Activated CD4-positive, CD25-positive, alpha-beta regulatory T cell treated with anti-CD3 and anti-CD28 coated beads, Interleukin-2, amount 50 U/mL, for 16 hours (primary cell): Measurements from ENCODE around the gene ANKRD16.
"Not testable (repeated sequence)": the region's sequence is repeated elsewhere in the genome, so short reads cannot be mapped to it uniquely, and the experiment has no call there.

Experiments
- DNase-seq: peaks from one replicate; pipeline ENCODE4 v3.0.0-alpha.2; 2020; ENCODE audit warnings: low read depth, low spot score

Gene ANKRD16

DNA sequence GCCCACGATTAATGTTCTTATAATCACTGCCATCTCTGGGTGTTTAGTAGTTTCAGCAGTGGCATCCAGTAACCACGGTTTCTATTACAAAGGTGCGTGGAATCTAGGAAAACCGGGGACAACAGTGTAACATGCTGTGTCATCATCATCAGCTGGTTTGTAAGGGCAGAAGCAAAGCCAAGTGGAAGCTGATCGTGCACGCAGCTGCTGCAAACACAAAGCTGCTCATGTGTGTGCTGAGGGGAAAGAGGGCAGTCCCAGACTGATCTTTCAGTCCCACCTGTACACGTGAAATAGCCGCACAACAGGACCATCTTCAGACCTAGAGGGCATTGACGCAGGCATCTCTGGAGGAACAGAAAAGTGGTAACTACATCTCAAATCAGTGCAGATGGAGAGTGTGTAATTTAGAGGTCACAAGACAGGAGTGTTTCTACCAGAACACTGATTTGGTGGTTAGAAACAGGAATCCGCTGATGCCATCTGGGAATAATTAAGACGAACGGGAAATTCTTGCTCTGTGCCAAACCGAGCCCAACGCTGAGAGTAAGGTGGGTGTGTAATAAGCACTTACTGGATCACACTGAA lies 13.4 kb downstream of the ANKRD16 start:
- DNase-seq = no peak

DNA sequence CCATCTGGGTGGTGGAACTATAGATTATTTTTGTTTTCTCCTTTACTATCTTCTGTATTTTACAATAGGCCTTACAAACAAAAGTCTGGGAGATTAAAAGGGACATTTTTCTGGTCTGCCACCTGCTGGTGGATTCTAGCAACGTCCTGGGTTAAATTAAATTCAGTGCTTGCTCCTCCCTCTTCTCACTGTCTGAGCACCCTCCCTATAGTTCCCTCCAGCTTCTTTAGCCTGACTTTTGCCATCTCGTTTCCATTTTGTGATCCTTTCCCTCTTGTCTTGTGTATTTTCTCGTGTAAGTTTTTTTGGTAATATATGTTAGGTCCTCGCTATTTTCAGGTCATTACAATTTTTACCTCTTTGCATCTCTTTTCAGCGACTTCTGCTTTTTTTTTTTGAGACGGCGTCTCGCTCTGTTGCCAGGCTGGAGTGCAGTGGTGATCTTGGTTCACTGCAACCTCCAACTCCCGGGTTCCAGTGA lies 16.1 kb downstream of the ANKRD16 start:
- DNase-seq = peak; percentile 40

- no peak for DNase-seq
Measured at GRCh38 chr10:5871596-5871995, 18.1 kb downstream of the ANKRD16 start.

GRCh38 chr10:5869156-5869555 lies 20.5 kb downstream of the ANKRD16 start:
- DNase-seq = no peak

DNA sequence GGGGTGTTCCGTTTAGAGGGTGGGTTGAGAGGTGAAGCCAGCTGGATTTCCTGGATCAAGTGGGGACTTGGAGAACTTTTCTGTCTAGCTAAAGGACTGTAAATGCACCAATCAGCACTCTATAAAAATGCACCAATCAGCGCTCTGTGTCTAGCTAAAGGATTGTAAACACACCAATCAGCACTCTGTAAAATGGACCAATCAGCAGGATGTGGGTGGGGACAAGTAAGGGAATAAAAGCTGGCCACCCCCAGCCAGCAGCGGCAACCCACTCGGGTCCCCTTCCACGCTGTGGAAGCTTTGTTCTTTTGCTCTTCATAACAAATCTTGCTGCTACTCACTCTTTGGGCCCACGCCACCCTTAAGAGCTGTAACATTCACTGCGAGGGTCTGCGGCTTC lies 21.3 kb downstream of the ANKRD16 start:
- not testable (repeated sequence) for DNase-seq

- not testable (repeated sequence) for DNase-seq
Measured at GRCh38 chr10:5867091-5867615, 22.5 kb downstream of the ANKRD16 start.

DNA sequence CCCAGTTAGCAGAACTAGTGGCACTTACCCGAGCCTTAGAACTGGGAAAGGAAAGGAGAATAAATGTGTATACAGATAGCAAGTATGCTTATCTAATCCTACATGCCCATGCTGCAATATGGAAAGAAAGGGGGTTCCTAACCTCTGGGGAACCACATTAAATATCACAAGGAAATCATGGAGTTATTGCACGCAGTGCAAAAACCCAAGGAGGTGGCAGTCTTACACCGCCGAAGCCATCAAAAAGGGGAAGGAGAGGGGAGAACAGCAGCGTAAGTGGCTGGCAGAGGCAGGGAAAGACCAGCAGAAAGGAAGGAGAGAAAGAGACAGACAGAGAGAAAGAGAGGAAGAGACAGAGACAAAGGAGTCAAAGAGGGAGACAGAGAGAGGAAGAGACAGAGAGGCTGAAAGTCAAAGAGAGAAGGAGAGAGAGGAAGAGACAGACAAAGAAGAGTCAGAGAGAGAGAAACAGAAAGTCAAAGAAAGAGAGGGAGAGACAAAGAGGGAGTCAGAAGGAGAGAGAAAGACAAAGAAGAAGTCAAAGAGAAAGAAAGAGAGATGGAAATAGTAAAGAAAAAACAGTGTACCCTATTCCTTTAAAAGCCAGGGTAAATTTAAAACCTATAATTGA lies 23.1 kb downstream of the ANKRD16 start:
- DNase-seq = not testable (repeated sequence)

- not testable (repeated sequence) for DNase-seq
Measured at GRCh38 chr10:5862981-5863685, 26.6 kb downstream of the ANKRD16 start.

DNA sequence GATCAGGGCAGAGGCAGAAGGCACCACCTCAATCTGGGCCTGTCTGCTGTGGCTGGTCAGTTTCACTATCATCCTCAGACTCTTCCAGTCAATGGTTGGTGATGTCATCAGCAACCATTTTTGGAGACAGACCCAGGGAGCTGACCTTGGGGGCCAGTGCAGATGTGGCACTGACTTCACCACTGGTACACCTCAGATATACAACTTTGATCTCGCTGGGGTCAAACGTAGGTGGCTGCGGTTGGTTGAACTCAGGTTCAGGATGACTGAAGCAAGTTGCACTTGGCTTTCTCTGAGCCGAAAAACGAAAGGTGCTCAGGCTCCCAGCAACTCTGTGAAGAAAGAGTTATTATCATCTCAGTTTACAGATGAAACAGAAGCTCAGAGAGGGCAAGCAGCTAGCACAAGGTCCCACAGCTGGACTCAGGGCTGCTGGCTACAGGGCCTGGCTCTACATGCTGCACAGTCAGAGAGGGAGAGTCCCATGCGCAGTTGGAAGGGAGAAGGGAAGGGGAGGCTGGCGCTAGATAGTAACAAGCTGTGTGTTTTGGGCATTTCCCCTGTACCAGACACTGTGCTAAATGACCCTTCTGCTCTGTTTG lies 27.2 kb downstream of the ANKRD16 start:
- no peak for DNase-seq

DNA sequence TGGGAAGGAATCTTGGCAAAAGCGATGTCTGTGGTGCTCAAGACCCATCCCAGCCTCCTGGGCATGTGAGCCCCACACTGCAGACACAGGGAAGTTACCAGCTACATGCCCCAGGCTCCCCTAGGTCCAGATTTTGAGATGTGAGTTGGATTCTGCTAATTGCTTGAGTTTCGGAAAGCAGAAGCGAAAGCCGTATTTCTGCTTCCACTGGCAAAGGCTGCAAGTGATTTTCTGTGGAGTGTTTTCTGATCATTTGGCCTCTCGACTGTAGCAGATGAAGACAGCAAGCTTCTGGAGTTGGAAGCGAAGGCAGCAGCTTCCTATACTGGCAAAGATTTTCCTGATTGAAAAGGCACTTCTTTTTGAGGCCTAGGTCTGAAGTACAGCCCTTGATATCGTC lies 29.6 kb downstream of the ANKRD16 start:
- DNase-seq = no peak

DNA sequence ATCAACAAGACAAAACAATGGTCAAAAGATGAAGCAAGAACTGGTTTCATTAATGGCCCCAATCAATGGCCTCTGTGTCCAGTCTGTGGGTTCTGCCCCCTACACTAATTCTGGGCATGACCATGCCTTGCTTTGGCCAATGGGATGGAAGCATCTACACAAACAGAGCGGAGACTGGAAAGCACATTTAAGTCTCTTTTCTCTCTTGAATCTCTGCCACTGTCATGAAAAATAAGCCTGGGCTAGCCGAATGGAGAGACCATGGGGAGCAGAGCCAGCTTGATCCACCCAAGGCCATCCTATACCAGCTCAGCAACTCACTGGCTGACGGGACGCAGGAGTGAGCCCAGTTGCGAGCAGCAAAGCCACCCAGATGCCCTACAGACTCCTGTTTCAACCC lies 30.9 kb downstream of the ANKRD16 start:
- no peak for DNase-seq

DNA sequence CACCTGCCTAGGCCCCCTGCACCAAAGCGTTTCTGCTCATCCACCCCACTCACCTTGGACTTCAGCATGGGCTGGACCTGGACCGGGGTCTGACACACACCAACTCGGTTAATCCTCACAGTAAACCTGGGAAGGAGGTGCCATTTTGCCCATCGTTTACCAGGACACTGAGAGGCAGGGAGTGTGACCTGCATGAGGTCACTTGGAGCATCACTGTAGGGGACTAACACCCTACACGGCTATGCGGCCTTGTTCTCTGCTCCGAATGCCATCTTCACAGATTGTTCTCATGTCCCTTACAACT lies 33.0 kb downstream of the ANKRD16 start:
- no peak for DNase-seq

- DNase-seq = no peak
Measured at GRCh38 chr10:5855979-5856700, 33.6 kb downstream of the ANKRD16 start.

GRCh38 chr10:5854131-5854475 lies 35.6 kb downstream of the ANKRD16 start:
- DNase-seq = no peak

DNA sequence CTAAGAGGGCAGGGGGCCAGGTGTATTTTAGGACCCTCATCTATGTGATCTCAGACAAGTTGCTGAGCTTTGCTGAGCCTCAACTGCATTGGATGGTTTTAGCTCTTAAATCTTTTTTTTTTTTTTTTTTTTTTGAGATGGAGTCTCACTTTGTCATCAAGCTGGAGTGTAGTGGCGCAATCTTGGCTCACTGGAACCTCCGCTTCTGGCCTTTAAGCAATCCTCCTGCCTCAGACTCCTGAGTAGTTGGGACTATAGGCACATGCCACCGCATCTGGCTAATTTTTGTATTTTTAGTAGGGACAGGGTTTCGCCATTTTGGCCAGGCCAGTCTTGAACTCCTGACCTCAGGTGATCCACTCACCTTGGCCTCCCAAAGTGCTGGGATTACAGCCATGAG lies 43.0 kb downstream of the ANKRD16 start:
- not testable (repeated sequence) for DNase-seq

- DNase-seq = no peak
Measured at GRCh38 chr10:5844345-5845055, 45.2 kb downstream of the ANKRD16 start.

DNA sequence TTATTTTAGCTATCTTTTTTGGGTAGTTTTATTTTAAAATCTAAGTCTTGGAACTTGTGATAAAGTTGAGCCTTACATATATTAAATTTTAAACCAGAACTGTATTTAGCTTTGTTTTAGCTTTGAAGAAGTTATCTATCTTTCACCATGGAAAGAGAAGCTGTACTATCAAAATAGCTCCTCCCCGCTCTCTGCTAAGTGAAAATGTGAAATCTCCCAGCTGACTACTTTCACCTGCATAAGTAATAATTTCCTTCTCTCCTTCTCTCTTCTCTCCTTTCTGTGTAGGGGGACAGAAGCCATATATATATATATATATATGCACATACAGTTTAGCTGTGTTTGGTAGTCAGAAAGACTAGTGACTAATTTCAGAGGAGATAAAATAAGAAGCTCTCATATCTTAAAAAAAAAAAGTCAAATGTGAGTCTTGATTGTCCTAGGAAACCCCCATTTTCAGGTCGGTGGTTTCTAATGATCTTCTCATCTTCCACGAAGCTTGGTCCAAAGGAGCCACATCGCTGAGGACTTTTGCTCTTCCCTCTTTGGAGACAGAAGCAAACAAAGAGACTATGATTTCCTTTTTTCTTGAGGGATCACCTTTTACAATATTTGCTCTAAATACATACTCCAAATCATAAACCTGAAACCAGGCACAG lies 45.9 kb downstream of the ANKRD16 start:
- DNase-seq = no peak

DNA sequence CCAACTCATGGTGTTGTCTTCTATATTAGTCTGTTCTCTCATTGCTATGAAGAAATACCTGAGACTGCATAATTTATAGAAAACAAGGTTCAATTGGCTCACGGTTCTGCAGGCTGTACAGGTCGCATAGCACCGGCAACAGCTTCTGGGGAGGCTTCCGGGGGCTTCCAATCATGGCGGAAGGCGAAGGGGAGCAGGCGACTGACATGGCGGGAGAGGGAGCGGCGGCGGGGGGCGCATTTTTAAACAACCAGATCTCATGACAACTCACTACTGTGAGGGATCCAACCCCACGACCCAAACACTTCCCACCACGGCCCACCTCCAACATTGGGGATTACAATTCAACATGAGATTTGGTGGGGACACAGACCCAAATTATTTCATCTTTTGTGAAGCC lies 47.7 kb downstream of the ANKRD16 start:
- no peak for DNase-seq

- DNase-seq = no peak
Measured at GRCh38 chr10:5840314-5841307, 49.1 kb downstream of the ANKRD16 start.
